Ishikawa (cell line): ENCODE measurements around the gene TSPAN18.

ENCODE experiments used
- NFIC ChIP-seq: IDR thresholded peaks from 2 replicates; pipeline ENCODE4 v1.6.1; 2012
- RAD21 ChIP-seq: IDR thresholded peaks from 2 replicates; pipeline ENCODE4 v1.6.1; 2012; ENCODE audit warnings: low read depth
- REST ChIP-seq: IDR thresholded peaks from 2 replicates; pipeline ENCODE4 v1.6.1; 2012; ENCODE audit warnings: low read depth, mild to moderate bottlenecking
- TAF1 ChIP-seq: IDR thresholded peaks from 2 replicates; pipeline ENCODE4 v1.6.1; 2012; ENCODE audit warnings: low read depth, mild to moderate bottlenecking
- TCF12 ChIP-seq: IDR thresholded peaks from 2 replicates; pipeline ENCODE4 v1.6.1; 2012; ENCODE audit warnings: low read depth

GRCh38 chr11:44904261-44905020, 177.7 kb downstream of the TSPAN18 start:
- no peak for TF ChIP-seq NFIC
- no peak for TF ChIP-seq REST
- TF ChIP-seq TAF1: no peak
- no peak for TF ChIP-seq RAD21
- no peak for TF ChIP-seq TCF12
